Psoas muscle (tissue), 8 donors: ENCODE results near the gene DYRK1B. TPM values are rescaled to one million over a fixed set of nuclear protein-coding genes. Genes with fewer than 3 reads are reported as not detected.

Experiments
- ATAC-seq, 4 donors: fragments of 200-7000 bp; cut with Tn5 transposase; one replicate each; pipeline ENCODE4 v1.9.1; 2020; ENCODE audit warnings: moderate library complexity in 3 of 4, mild to moderate bottlenecking in 2 of 4
- DNase-seq, 2 donors: peaks; one replicate each; pipeline ENCODE4 v3.0.0-alpha.2; 2020
- H3K27ac ChIP-seq: fragments of 200-600 bp; one replicate; pipeline ENCODE4 v1.8.0; 2022
- H3K27me3 ChIP-seq, 3 donors: fragments of 200-600 bp in 1 of 3; one replicate each; pipeline versions ENCODE4 v1.6.1 to v1.8.0; 2013 to 2022; ENCODE audit warnings: low read length in 2 of 3, mild to moderate bottlenecking in 2 of 3, moderate library complexity in 1 of 3; ENCODE audit not compliant: insufficient read depth in 3 of 3
- H3K36me3 ChIP-seq, 2 donors: fragments of 200-600 bp in 1 of 2; one replicate each; pipeline versions ENCODE4 v1.6.1 to v1.8.0; 2013 to 2022; ENCODE audit warnings: low read depth in 1 of 2, mild to moderate bottlenecking in 1 of 2, moderate library complexity in 1 of 2; ENCODE audit not compliant: insufficient read depth in 1 of 2
- H3K4me1 ChIP-seq: fragments of 200-600 bp; one replicate; pipeline ENCODE4 v1.8.0; 2022
- H3K4me3 ChIP-seq: fragments of 200-600 bp; one replicate; pipeline ENCODE4 v1.8.0; 2022; ENCODE audit warnings: mild to moderate bottlenecking
- H3K9me3 ChIP-seq: fragments of 200-600 bp; one replicate; pipeline ENCODE4 v1.8.0; 2022
- WGBS, 3 donors: extraction: QIAGEN DNeasy Blood & Tissue Kit; methylation state at CpG; one replicate each; pipeline versions ENCODE4 v1.1.6 to v1.1.7; 2013; 5-methylcytosine and 5-hydroxymethylcytosine counted together
- intact Hi-C, 2 donors: fragments of 100-400 bp; cut with DNase I; formaldehyde crosslinking; loops; one replicate each; pipeline versions ENCODE4 v1.11.0 to v1.14.2; 2022
- polyA plus RNA-seq, 3 donors: library from polyadenylated mRNA; stranded (reverse); fragments of 200-250 nt; gene quantifications; one replicate each; pipeline ENCODE4 v1.2.3, GENCODE V29; 2013
- total RNA-seq, 4 donors: library from RNA; stranded (reverse); fragmentation: NEBNext Ultra II Directional in 2 of 4; extraction: Animal tissue kit (Norgen Biotek cat#: 25700) in 2 of 4; gene quantifications; one replicate each; pipeline versions ENCODE4 v1.2.1 to v1.2.4, GENCODE V29; 2021 to 2023
- TF ChIP-seq, protein P1 (sequence below): fragments of 200-600 bp; IDR thresholded peaks from one replicate; pipeline ENCODE4 v1.8.0; 2022; ENCODE audit warnings: antibody characterized with exemption
- donor health status: healthy with polysubstance abuse.
- donor health status: DM: no; HTN: no; CAD: no; lungs with moderate emphysema.
- donor health status: Bipolar disorder and iron deficiency.
- donor health status: healthy.
- donor health status: DM: yes; HTN: yes; CAD: no.
- donor health status: DM: no; HTN: no; CAD: no.
- donor health status: DM: no; HTN: no; CAD: no.
- donor health status: DM: yes; HTN: yes; CAD: no.

Gene DYRK1B
- total and polyA plus RNA-seq, 7 donors, result 11.1 to 157 (median 64.5) TPM

DNA sequence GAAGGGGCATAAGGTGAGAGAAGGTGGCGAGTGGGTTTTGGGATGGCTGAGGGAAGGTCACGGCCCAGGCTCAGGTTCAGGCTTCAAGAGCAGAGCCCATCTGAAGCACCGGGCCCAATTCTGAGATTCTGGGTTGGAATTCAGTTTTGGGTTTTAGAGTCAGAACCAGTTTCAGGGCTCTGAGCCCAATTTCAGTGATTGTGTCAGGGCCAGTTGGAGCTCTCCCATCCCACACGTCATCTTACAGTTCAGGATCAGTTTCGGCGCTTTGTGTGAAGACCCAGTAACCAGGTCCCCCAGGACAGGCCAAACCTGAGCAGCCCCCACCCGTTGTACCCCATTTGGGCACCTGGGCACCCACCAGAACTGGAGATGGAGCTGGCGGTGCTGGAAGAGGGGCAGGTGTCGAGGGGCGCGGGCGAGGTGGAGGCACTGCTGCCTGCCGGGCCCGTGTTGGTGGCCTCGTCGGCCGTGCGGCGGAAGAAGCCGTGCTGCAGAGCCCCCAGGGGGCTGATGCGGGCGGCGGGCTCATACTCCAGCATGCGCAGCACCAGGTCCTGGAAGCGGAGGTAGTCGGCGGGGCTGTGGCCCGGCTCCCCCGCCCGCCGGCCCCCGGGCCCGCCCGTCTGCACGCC, 7.5 kb downstream of the DYRK1B start:
- no peaks in the 10 kb centered on the region for H3K9me3 ChIP-seq
- peak in 1 of 2 donors; percentile 57 for DNase-seq
- TF ChIP-seq, protein P1, sequence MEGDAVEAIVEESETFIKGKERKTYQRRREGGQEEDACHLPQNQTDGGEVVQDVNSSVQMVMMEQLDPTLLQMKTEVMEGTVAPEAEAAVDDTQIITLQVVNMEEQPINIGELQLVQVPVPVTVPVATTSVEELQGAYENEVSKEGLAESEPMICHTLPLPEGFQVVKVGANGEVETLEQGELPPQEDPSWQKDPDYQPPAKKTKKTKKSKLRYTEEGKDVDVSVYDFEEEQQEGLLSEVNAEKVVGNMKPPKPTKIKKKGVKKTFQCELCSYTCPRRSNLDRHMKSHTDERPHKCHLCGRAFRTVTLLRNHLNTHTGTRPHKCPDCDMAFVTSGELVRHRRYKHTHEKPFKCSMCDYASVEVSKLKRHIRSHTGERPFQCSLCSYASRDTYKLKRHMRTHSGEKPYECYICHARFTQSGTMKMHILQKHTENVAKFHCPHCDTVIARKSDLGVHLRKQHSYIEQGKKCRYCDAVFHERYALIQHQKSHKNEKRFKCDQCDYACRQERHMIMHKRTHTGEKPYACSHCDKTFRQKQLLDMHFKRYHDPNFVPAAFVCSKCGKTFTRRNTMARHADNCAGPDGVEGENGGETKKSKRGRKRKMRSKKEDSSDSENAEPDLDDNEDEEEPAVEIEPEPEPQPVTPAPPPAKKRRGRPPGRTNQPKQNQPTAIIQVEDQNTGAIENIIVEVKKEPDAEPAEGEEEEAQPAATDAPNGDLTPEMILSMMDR, result no peak
- WGBS, 3 donors, result 80 to 88% (median 83%) methylated on average over 31 to 35 of the region's 35 CpGs
- H3K36me3 ChIP-seq, result peaks cover 6 to 70% of the 10 kb centered on the region in 2 donors
- H3K27me3 ChIP-seq, result no peaks in the 10 kb centered on the region
- ATAC-seq, result no peak
- peak overlapping the region; percentile 46 for H3K27ac ChIP-seq
- intact Hi-C loops, result no loop called here
- no peak overlapping the region for H3K4me3 ChIP-seq
- peaks cover 32% of the 10 kb centered on the region for H3K4me1 ChIP-seq

DNA sequence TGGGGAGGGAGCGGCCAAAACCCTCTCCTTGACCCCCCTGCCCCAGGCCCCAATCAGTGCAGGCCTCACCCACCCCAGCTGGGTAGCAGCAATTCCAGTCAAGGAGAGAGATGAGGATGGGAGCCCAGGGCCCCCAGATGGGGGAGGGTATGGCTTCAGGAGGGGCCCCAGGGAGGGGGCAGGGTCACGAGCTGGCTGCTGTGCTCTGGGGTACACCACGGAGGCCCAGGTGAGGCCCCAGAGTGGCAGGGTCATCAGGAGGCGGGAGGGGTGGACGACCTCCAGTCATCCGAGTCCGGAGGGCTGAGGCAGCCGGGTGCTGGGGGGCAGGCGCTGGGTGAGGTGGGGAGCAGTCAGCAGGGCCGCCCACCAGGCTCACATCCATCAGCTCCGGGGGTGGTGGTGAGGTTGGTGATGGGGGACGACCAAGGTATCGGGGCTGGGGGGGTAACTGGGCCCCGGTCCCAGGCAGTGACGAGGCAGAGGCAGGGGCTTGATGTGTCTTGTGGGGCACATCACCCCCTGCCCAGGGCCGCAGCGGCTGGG, 8.4 kb downstream of the DYRK1B start:
- peaks cover 6 to 61% of the 10 kb centered on the region in 2 donors for H3K36me3 ChIP-seq
- peak in 1 of 2 donors; percentile 59 for DNase-seq

DNA sequence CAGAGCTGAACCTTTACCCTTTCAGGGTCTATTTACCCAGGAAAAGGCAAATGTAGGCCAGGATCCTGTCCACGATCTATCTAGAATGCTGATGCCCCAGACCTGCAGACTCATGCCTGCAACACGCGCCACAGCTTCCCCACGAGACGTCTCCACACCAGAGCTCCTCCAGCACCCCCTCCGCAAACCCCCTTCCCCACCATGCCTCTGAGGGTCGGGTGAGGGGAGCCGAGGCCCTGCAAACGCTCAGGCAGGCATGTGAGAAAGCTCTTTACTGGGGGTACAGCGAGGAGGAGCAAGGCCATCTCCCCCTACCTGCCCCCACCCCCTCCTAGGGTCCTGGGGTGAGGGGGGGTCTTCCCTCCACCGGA, 8.9 kb downstream of the DYRK1B start:
- WGBS, 3 donors, result 55 to 64% (median 61%) methylated on average over 10 to 11 of the region's 11 CpGs

More for the DNA sequence above, 8.4 kb downstream of the DYRK1B start:
- intact Hi-C loops, result no loop called here
- Histone ChIP-seq H3K9me3 (no peaks in the 10 kb centered on the region), H3K4me1 (peaks cover 26% of the 10 kb centered on the region), H3K27ac (peak overlapping the region; percentile 91), H3K4me3 (peak overlapping the region; percentile 80), H3K27me3 (no peaks in the 10 kb centered on the region)
- ATAC-seq, result no peak
- 70 to 85% (median 79%) methylated on average over 14 to 17 of the region's 17 CpGs for WGBS, 3 donors
- TF ChIP-seq, protein P1, result no peak

DNA sequence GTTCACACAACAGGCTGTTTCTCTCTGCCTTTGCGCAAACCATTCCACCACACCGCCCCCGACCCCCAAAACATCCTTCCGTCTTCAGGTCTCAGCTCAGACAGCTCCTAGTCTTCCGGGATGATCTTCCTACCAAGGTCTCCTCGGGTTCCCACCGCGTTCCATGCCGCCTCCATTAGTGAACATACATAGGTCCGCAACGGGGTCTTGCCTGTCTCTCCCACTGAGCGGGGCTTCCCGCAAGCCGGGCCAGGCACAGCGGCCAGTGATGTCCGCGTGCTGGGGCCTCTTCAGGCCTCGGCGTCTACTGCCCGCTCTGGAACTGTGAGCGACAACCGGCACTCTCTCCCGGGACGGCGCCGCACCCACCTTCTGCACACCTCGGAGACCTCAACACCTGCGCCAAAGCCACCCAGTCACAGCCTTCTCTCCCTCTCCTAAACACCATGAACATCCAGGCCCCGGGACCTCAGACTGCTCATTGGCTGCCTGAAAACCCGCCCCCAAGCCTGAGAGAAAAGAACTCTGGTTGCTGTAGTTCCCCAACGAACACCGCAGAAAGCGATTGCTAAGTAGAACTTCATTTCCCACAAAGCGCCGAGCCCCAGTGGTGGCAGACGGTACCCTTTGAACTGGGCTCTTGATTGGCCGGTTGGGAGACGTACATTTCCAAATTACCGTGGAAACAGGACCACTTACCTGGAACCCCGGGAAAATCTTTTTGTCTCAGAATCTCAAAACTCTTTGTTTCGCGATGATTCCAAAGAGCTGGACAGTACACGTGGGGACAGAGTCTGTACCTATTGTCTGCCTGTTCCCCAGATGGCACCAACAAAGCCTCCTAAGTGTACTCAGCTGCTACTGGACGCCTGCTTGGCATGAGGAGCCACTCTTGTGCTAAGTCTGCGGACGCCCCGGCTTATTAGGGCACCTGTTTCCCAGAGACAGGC, 9.5 kb downstream of the DYRK1B start:
- H3K27me3 ChIP-seq, result no peaks in the 10 kb centered on the region
- H3K4me1 ChIP-seq, result peaks cover 34% of the 10 kb centered on the region
- peak; percentile 89 to 93 (median 92) for ATAC-seq
- H3K36me3 ChIP-seq, result peaks cover 6 to 49% of the 10 kb centered on the region in 2 donors
- peak; percentile 85 to 92 for DNase-seq
- H3K9me3 ChIP-seq, result no peaks in the 10 kb centered on the region
- TF ChIP-seq, protein P1, result no peak
- intact Hi-C loops, result no loop called here
- 2 to 4% (median 3%) methylated on average over 47 of the region's 47 CpGs for WGBS, 3 donors
- H3K27ac ChIP-seq, result peak overlapping the region; percentile 91
- peak overlapping the region; percentile 80 for H3K4me3 ChIP-seq

More for the DNA sequence above, 8.9 kb downstream of the DYRK1B start:
- TF ChIP-seq, protein P1, result no peak
- H3K4me1 ChIP-seq, result peaks cover 27% of the 10 kb centered on the region
- H3K27ac ChIP-seq, result peak overlapping the region; percentile 91
- peak overlapping the region; percentile 80 for H3K4me3 ChIP-seq
- peaks cover 6 to 56% of the 10 kb centered on the region in 2 donors for H3K36me3 ChIP-seq
- ATAC-seq (no peak), DNase-seq (no peak)
- H3K27me3 ChIP-seq, result no peaks in the 10 kb centered on the region
- no peaks in the 10 kb centered on the region for H3K9me3 ChIP-seq
- intact Hi-C loops, result no loop called here
